ENCODE data around the gene NR2C1.

Gene NR2C1

DNA sequence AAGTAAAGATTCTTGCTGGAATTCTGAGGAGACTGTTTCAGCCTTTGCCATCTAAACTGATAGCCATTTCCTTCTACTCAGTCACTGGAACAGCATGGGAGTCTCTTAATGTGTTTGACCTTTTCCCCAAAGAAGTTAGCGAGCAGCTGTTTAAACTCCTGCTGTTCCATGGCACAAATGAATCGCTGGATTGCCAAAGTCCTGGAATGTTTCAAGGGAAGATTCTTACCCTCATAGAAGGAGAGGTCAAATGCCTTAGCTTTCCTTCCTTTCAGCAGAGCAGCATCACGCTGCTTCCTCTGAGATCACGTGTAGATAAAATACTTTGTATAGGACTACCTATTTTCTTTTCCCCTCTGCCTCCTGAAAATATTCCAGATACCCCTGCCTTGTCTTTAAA lies 10.5 kb upstream of the NR2C1 start:
- no peak for DNase-seq (ENCODE audit: low read depth, low spot score)

DNA sequence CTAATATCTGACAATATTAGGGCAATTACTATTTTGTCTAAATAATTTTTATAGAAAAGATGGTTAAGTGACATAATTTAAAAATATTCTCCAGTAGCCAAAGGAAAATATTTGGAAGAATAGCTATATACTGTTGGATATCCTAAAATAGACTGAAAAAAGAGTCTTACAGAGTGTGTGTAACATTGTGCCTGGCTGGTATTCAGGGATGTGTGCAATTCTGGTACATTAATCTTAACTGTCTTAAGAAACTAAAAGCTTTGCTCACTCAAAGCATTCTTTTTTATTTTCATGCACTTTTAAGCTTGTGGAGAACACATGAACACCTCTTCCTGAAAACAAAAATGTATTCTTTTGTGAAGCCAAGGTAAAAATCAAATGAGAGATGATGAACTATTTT lies 10.1 kb upstream of the NR2C1 start:
- DNase-seq (ENCODE audit: low read depth, low spot score) = no peak

DNA sequence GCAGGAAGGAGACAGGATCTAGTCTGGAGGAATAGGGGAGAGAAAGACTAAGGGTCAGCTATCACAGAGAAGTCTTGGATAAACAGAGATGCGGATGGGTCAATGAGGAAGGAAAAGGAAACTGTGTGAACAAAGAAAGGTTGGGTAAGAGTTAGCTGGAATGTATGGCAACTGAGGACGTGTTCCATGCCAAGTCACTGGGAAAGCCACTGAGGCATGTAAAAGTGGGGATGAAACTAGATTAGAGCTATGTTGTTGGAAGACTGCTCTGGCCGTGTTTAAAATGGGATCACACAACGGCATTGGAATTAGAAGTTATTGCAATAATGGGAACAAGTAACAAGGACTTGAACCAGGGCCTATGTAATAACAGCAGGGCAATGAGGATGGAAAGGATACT lies 3.9 kb upstream of the NR2C1 start:
- no peak for DNase-seq (ENCODE audit: low read depth, low spot score)

- no peak for DNase-seq (ENCODE audit: low read depth, low spot score)
Measured at GRCh38 chr12:95074766-95075165, 1.3 kb upstream of the NR2C1 start.

- DNase-seq (ENCODE audit: low read depth, low spot score) = no peak
Measured at GRCh38 chr12:95073698-95074520, 491 bp upstream of the NR2C1 start.

DNA sequence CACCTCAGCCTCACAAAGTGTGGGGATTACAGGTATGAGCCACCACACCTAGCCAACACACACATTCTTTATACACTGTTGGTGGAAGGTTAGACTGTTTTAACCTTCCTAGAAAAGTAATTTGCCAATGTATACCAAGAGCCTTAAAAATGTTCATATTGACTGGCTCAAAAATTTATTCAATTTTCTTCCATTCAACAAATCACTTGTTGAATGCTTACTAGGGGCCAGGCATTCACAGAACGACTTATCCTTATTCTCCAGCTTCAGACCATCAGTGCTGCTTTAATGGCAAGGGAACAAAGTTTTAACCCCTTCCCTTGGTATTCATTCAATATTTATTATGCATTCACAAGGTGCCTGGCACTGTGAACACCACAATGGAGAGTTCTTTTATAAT lies 3.0 kb downstream of the NR2C1 start:
- DNase-seq (ENCODE audit: low read depth, low spot score) = no peak

GRCh38 chr12:95066091-95066855 lies 7.1 kb downstream of the NR2C1 start:
- DNase-seq (ENCODE audit: low read depth, low spot score) = no peak

DNA sequence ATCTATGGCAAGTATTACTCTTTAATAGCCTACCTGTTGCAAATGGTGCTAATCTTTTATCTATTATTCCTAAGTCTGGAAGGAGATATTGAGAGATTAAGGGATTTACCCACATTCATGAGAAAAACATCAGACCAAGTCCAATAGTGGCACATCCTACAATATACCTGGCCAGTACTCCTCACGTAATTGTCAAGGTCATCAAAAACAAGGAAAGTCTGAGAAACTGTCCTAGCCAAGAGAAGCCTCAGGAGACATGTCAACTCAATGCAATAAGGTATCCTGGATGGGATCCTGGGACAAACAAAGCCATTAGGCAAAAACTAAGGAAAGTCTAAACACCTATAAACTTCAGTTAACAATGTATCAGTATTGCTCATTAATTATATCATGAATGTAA lies 12.5 kb downstream of the NR2C1 start:
- no peak for DNase-seq (ENCODE audit: low read depth, low spot score)

GRCh38 chr12:95059984-95060383 lies 13.4 kb downstream of the NR2C1 start:
- no peak for DNase-seq (ENCODE audit: low read depth, low spot score)

DNA sequence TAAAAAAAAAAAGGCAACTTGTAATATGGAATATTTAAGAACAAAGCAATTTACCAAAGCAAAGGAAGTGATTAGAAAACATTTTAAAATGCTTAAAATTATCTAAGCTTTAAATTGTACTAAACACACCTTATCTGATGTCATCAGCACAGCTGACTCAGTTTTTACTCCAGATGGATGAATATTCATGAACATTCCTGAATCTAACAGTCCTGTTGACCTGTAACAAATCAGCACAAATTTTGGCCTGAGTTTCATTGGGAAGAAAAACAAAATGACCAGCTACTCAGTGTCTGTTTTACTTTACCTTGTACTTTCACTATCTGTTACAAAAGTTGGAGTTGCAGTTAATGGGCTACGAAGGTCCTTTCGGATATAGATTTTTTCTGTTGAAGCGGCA lies 16.0 kb downstream of the NR2C1 start:
- DNase-seq (ENCODE audit: low read depth, low spot score) = no peak

DNA sequence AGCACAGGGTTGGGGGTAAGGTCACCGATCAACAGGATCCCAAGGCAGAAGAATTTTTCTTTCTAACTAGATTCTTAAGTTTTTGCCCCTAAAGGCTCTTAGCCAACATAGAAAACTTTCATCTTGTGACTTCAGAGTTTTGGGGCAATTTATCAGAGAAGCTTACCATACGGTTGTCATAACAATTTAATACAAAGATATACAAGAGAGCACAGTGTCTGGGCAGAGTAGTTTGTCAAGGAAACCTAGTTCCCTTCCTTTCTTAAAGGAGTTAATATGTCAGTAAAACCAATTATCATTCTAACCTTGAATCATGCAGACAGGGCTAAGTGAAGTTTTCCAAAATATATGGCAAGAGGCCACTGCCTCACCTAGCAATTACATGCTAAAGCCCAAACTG lies 18.4 kb downstream of the NR2C1 start:
- DNase-seq (ENCODE audit: low read depth, low spot score) = no peak

- DNase-seq (ENCODE audit: low read depth, low spot score) = no peak
Measured at GRCh38 chr12:95054206-95054605, 19.2 kb downstream of the NR2C1 start.

GRCh38 chr12:95051241-95051640 lies 22.2 kb downstream of the NR2C1 start:
- DNase-seq (ENCODE audit: low read depth, low spot score) = no peak

DNA sequence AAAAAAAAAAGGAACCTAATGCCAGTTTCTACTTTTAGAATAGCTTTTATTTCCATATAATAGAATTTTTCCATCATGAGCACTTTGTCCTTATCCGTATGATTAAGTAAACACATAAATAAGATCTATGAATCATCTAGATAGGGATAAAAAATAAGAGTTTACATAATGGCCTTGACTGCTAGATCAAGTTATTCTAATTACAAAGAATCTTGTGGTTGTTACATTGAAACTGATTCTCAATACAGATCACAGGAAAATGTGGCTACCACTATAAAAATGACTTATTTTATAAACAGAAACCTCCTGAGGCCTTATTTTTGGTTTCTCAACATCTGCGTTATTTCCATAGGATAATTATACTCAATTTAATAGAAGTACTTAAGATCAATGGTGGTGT lies 35.5 kb downstream of the NR2C1 start:
- DNase-seq (ENCODE audit: low read depth, low spot score) = no peak

DNA sequence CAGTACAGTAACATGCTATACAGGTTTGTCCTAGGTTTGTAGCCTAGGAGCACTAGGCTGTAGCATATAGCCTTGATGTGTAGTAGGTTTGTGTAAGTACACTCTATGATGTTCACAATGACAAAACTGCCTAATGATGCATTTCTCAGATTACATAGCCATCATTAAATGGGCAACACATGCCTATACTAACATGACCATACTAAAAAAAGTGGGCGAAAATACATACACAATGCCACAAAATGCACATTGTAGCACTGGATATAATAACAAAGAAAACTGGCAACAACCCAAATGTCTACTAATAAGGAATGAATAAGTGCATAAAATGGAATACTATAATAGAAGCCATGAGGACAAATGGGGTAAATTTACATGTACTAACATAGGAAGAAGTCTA lies 38.7 kb downstream of the NR2C1 start:
- no peak for DNase-seq (ENCODE audit: low read depth, low spot score)

DNA sequence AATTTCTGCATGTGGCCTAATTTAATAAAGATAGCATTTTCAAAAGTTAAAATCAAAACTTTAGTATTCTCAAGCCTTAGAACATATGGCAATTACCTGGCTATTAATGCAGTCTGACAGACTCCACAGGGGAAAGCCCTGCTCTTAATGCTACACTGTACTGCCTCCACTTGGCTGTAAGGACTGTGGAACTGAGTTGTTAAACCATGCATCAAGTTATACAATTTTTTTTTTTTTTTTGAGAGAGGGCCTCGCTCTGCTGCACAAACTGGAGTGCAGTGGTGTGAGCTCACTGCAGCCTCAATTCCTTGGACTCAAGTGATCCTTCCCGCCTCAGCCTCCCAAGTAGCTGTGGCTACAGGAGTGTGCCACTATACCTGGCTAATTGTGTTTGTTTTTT lies 50.9 kb downstream of the NR2C1 start:
- DNase-seq (ENCODE audit: low read depth, low spot score) = no peak

DNA sequence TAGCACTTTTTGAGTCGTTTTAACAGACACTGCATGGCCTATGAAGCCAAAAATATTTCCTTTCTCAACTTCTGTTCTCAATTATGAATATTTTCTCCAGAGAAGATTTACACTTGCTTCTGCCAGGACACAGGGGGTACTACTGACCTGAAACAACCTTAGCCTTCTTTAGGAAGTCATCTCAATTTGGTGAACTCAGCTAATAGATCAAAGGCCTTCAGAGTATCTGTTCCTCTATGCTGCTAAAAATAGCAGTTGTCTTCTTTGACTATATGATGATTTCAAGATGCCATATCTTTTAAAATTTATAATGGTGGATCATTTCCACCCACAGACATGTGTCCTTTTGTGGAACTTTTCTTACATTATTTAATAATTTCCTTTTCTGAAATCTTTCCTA lies 55.9 kb downstream of the NR2C1 start:
- no peak for DNase-seq (ENCODE audit: low read depth, low spot score)

DNA sequence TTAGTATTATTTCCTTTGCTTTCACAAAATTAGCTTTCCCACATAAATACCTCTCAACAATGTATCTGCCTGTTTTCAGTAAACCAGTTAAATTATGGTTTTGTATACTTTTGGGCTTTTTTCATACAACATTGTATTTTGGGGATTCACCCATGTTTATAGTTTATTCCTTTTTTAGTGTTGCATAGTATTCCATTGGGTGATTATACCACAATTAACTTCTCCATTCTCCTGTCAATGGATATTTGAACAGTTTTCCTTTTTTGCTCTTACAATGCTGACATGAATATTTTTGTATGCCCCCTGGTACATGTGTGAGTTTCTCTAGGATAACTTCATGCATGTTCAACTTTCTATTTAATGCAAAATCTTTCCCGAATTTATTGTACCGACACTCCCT lies 57.3 kb downstream of the NR2C1 start:
- no peak for DNase-seq (ENCODE audit: low read depth, low spot score)

GRCh38 chr12:95014554-95014953 lies 58.9 kb downstream of the NR2C1 start:
- DNase-seq (ENCODE audit: low read depth, low spot score) = no peak

DNA sequence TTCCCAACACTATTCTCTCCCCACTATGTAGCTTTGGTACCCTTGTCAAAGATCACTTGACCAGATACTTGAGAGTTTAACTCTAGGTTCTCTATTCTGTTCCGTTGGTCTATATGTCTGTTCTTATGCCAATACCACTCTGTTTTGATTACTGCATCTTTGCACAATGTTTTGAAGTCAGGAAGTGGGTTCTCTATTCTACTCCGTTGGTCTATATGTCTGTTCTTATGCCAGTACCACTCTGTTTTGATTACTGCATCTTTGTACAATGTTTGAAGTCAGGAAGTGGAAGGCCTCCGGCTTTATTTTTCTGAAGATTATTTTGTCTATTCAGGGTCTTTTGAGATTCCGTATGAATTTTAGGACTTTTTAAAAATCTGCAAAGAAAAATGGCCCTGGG lies 67.2 kb downstream of the NR2C1 start:
- DNase-seq (ENCODE audit: low read depth, low spot score) = no peak

DNA sequence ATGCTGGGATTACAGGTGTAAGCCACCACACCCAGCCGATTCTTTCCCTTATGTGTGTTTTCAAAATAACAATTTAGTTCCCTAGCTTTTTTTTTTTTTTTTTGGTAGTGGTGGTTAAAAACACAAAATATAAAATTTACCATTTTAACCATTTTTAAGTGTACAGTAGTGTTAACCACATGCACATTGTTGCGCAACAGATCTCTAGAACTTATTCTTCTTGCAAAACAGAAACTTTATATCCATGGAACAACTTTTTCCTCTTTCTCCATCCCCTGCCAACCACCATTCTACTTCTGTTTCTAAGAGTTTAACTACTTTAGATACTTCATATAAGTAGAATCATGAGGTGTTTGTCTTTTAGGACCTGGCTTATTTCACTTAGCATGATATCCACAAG lies 68.8 kb downstream of the NR2C1 start:
- no peak for DNase-seq (ENCODE audit: low read depth, low spot score)

GRCh38 chr12:95003921-95004272 lies 69.5 kb downstream of the NR2C1 start:
- DNase-seq (ENCODE audit: low read depth, low spot score) = no peak

- DNase-seq (ENCODE audit: low read depth, low spot score) = peak; percentile 88
Measured at GRCh38 chr12:95003213-95003920, 70.1 kb downstream of the NR2C1 start, which contains the start of gene NDUFA12. TSS of gene NDUFA12 (minus strand) at chr12:95003697. CDS start at chr12:95003680, 17 bp downstream.

Measured in activated naive CD8-positive, alpha-beta T cell treated with anti-CD3 and anti-CD28 coated beads, Interleukin-2, amount 50 U/mL, for 16 hours (primary cell).